DND-41 (cell line): ENCODE measurements around the gene OGFOD2.

ENCODE experiments used
- ATAC-seq: fragments of 200-7000 bp; cut with Tn5 transposase; 3 replicates; pipeline ENCODE4 v1.9.1; 2021; ENCODE audit warnings: low read depth; ENCODE audit not compliant: insufficient read depth
- DNase-seq: peaks from one replicate; pipeline ENCODE4 v3.0.0-alpha.2; 2020
- H2AFZ ChIP-seq: 2 replicates; pipeline ENCODE4 v1.6.0; 2012; ENCODE audit warnings: low read depth, low read length
- H3K27ac ChIP-seq: 2 replicates; pipeline ENCODE4 v1.5.1; 2012; ENCODE audit warnings: low read length, inconsistent platforms
- H3K27me3 ChIP-seq: fragments of 200-600 bp; sonication (generic); 2 replicates; pipeline ENCODE4 v1.6.0; 2012; ENCODE audit warnings: low read length, mild to moderate bottlenecking, inconsistent platforms; ENCODE audit not compliant: insufficient read depth, poor library complexity
- H3K36me3 ChIP-seq: 2 replicates; pipeline ENCODE4 v1.5.1; 2012; ENCODE audit warnings: low read length, inconsistent platforms; ENCODE audit not compliant: insufficient read depth
- H3K4me1 ChIP-seq: 2 replicates; pipeline ENCODE4 v1.5.1; 2012; ENCODE audit warnings: mild to moderate bottlenecking, low read length; ENCODE audit not compliant: insufficient read depth
- H3K4me2 ChIP-seq: 2 replicates; pipeline ENCODE4 v1.6.0; 2012; ENCODE audit warnings: mild to moderate bottlenecking, moderate library complexity, low read length, inconsistent platforms; ENCODE audit not compliant: insufficient read depth
- H3K4me3 ChIP-seq, 2 experiments: fragments of 200-600 bp in 1 of 2; shearing (Covaris generic) in 1 of 2; 2 replicates each; pipeline ENCODE4 v1.5.1; 2012 to 2016; ENCODE audit warnings: inconsistent platforms in 2 of 2, low read length in 2 of 2, mild to moderate bottlenecking in 2 of 2, low read depth in 1 of 2, moderate library complexity in 1 of 2
- H3K79me2 ChIP-seq: 2 replicates; pipeline ENCODE4 v1.6.0; 2012; ENCODE audit warnings: low read length, inconsistent platforms; ENCODE audit not compliant: insufficient read depth
- H3K9ac ChIP-seq: 2 replicates; pipeline ENCODE4 v1.6.0; 2012; ENCODE audit warnings: low read depth, mild to moderate bottlenecking, inconsistent platforms, low read length, moderate library complexity
- H3K9me3 ChIP-seq: 2 replicates; pipeline ENCODE4 v1.5.1; 2012; ENCODE audit warnings: low read length, moderate library complexity, mild to moderate bottlenecking, inconsistent platforms; ENCODE audit not compliant: insufficient read depth, severe bottlenecking
- H4K20me1 ChIP-seq: 2 replicates; pipeline ENCODE4 v1.6.0; 2012; ENCODE audit warnings: low read length; ENCODE audit not compliant: insufficient read depth
- EZH2 ChIP-seq: IDR thresholded peaks from 3 replicates; pipeline ENCODE4 v1.6.1; 2012; ENCODE audit warnings: borderline replicate concordance, low read depth, mild to moderate bottlenecking, moderate library complexity, low read length, inconsistent platforms; ENCODE audit not compliant: severe bottlenecking
- TF ChIP-seq, protein P1 (sequence below): IDR thresholded peaks from 2 replicates; pipeline ENCODE4 v1.5.1; 2012; ENCODE audit warnings: borderline replicate concordance, low read length, moderate library complexity, mild to moderate bottlenecking; ENCODE audit not compliant: poor library complexity, severe bottlenecking; ENCODE audit errors: extremely low read depth

OGFOD2 gene

DNA sequence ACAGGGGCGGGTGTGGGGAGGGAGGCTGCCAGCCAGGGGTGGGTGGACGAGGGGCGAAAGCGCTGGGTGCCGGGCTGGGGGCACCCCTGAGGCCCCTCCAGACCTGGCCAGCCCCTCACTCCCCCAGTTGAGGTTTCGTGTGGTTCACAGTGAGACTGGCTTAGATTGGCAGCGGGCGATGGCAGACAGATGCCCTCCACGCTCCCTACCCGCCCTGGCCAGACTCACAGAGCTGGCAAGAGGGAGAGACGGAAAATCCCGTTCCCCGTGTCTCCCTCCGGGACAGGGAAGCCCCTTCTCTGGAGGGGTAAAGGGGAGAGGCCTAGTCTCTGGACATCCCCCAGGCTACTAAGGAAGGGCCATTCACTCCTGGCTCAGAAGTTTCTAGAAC is 45.9 kb upstream of the OGFOD2 start:
- H3K4me1 ChIP-seq: no peaks in the 10 kb centered on the region

GRCh38 chr12:122929812-122930211 is 45.2 kb upstream of the OGFOD2 start:
- Histone ChIP-seq H2AFZ (no peak overlapping the region), H3K4me3 (no peak overlapping the region), H3K79me2 (no peaks in the 10 kb centered on the region), H3K36me3 (no peaks in the 10 kb centered on the region), H3K4me1 (no peaks in the 10 kb centered on the region), H3K27me3 (no peaks in the 10 kb centered on the region), H4K20me1 (no peaks in the 10 kb centered on the region), H3K4me2 (no peak overlapping the region), H3K27ac (no peak overlapping the region), H3K9me3 (no peaks in the 10 kb centered on the region), H3K9ac (no peak overlapping the region)
- TF ChIP-seq EZH2: no peak
- TF ChIP-seq, protein P1, sequence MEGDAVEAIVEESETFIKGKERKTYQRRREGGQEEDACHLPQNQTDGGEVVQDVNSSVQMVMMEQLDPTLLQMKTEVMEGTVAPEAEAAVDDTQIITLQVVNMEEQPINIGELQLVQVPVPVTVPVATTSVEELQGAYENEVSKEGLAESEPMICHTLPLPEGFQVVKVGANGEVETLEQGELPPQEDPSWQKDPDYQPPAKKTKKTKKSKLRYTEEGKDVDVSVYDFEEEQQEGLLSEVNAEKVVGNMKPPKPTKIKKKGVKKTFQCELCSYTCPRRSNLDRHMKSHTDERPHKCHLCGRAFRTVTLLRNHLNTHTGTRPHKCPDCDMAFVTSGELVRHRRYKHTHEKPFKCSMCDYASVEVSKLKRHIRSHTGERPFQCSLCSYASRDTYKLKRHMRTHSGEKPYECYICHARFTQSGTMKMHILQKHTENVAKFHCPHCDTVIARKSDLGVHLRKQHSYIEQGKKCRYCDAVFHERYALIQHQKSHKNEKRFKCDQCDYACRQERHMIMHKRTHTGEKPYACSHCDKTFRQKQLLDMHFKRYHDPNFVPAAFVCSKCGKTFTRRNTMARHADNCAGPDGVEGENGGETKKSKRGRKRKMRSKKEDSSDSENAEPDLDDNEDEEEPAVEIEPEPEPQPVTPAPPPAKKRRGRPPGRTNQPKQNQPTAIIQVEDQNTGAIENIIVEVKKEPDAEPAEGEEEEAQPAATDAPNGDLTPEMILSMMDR: no peak
- ATAC-seq (no peak), DNase-seq (no peak)

More for the DNA sequence above, 45.9 kb upstream of the OGFOD2 start:
- Histone ChIP-seq H3K4me2 (no peak overlapping the region), H3K27ac (no peak overlapping the region), H3K36me3 (no peaks in the 10 kb centered on the region), H3K27me3 (no peaks in the 10 kb centered on the region), H3K4me3 (no peak overlapping the region), H4K20me1 (no peaks in the 10 kb centered on the region), H3K9ac (no peak overlapping the region), H3K9me3 (no peaks in the 10 kb centered on the region), H3K79me2 (no peaks in the 10 kb centered on the region), H2AFZ (no peak overlapping the region)
- TF ChIP-seq, protein P1: no peak
- TF ChIP-seq EZH2: no peak
- DNase-seq: no peak
- no peak for ATAC-seq

- ATAC-seq (no peak), DNase-seq (no peak)
- Histone ChIP-seq H4K20me1 (no peaks in the 10 kb centered on the region), H3K27me3 (no peaks in the 10 kb centered on the region), H3K4me3 (no peak overlapping the region), H2AFZ (no peak overlapping the region), H3K27ac (no peak overlapping the region), H3K4me1 (no peaks in the 10 kb centered on the region), H3K9ac (no peak overlapping the region), H3K36me3 (no peaks in the 10 kb centered on the region), H3K79me2 (no peaks in the 10 kb centered on the region), H3K4me2 (no peak overlapping the region), H3K9me3 (no peaks in the 10 kb centered on the region)
- TF ChIP-seq EZH2: no peak
- TF ChIP-seq, protein P1: no peak
Measured at GRCh38 chr12:122932207-122932606, 42.8 kb upstream of the OGFOD2 start.

DNA sequence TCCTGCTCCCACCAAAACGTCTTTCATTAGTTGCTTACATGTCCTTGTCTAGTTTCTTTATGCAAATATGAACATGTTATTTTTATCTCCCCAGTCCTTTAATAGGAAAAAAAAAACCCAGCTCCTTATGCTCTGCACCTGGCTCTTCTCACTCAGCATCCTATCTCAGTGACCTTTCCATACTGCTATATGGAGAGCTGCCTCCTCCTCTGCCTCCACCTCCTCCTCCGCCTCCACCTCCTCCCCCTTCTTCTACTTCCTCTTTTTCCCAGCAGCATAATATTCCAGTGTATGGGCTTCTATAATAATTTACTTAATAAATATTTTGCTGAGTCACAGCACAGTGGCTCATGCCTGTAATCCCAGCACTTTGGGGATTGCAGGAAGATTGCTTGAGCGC is 40.3 kb upstream of the OGFOD2 start:
- TF ChIP-seq, protein P1: no peak
- TF ChIP-seq EZH2: no peak
- H3K4me1 ChIP-seq: no peaks in the 10 kb centered on the region
- DNase-seq: no peak

More for the DNA sequence above, 40.3 kb upstream of the OGFOD2 start:
- Histone ChIP-seq H3K79me2 (no peaks in the 10 kb centered on the region), H2AFZ (no peak overlapping the region), H3K4me2 (no peak overlapping the region), H4K20me1 (no peaks in the 10 kb centered on the region), H3K36me3 (no peaks in the 10 kb centered on the region), H3K4me3 (no peak overlapping the region), H3K9ac (no peak overlapping the region), H3K9me3 (no peaks in the 10 kb centered on the region), H3K27me3 (no peaks in the 10 kb centered on the region), H3K27ac (no peak overlapping the region)
- no peak for ATAC-seq
